ENCODE results near the gene RLN3. TPM values are rescaled to one million over a fixed set of nuclear protein-coding genes. Genes with fewer than 3 reads are reported as not detected.
"Not testable (repeated sequence)": the region's sequence is repeated elsewhere in the genome, so short reads cannot be mapped to it uniquely, and the experiment has no call there.

Gene RLN3
- total RNA-seq, 1 experiment from 2014 or later, result not detected

DNA sequence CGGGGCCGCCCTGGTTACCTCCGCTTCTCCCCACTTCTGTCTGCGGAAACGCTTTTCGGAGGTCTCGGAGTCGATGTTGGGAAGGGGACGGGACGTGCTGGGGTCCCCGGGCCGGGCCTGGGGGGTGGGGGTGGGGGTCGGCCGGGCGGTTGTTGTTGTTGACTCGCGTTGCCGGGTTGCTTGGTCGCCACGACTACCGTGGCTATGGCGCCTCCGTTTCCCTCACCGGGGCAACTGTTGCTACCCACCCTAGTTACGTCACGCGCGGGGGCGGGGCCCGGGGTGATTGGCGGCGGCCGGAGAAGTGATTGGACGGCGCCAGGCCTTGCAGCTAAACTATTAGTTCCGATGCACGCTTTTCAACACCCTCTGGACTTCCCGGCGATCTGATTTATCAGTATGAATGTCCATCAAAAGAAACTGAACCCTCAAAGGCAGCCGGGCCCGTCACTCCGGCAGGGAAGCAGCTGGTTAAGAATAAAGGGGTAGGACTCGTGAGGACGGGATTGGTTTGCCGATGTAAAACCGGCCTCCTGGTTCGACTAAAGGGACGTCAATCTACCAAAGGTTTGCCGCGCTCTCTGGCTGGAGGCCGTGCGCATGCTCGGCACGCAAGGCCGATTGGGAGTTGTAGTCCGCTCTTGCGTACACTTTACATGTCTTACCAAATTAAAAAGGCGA, 21.7 kb upstream of the RLN3 start, which contains the start of gene RFX1:
Gene RFX1, minus strand, starts transcription at position 236 of the 681 bp plus-strand sequence. CDS start 12,477 bp downstream, outside the sequence.
- peak; percentile 98 for DNase-seq (ENCODE audit: low read depth, low spot score)
- in situ Hi-C loops (cut with HindIII; ENCODE audit: low pct_unique_long_range_greater_than_20kb, low sequenced_read_pairs), result no loop called here

GRCh38 chr19:14006766-14007562, 21.0 kb upstream of the RLN3 start:
- no peak for DNase-seq (ENCODE audit: low read depth, low spot score)
- in situ Hi-C loops (cut with HindIII; ENCODE audit: low pct_unique_long_range_greater_than_20kb, low sequenced_read_pairs), result no loop called here

- no peak for DNase-seq (ENCODE audit: low read depth, low spot score)
- in situ Hi-C loops (cut with HindIII; ENCODE audit: low pct_unique_long_range_greater_than_20kb, low sequenced_read_pairs), result no loop called here
These were observed 15.5 kb upstream of the RLN3 start for GRCh38 chr19:14012378-14012915.

DNA sequence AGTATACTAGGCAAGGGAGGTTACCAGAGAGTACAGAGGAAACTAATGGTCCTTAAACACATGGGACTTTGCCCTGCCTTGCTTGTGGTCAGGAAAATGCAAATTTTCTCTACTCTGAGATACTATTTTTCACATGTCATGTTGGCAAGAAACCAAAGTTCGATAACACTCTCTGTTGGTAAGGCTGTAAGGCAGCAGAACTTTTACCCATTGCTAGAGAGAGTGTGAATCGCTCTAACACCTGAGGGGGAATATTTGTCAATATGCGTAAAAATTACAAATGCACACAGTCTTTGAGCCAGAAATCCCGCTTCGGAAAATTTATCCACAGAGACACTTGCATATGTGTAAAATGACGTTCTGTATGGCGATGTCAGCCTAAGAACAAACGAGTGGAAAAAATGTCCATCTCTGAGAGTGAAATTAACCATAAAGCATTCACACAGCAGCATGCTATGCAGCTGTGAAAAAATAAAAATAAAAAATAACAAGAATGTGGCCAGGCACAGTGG, 12.4 kb upstream of the RLN3 start:
- DNase-seq (ENCODE audit: low read depth, low spot score), result no peak
- in situ Hi-C loops (cut with HindIII; ENCODE audit: low pct_unique_long_range_greater_than_20kb, low sequenced_read_pairs), result no loop called here

DNA sequence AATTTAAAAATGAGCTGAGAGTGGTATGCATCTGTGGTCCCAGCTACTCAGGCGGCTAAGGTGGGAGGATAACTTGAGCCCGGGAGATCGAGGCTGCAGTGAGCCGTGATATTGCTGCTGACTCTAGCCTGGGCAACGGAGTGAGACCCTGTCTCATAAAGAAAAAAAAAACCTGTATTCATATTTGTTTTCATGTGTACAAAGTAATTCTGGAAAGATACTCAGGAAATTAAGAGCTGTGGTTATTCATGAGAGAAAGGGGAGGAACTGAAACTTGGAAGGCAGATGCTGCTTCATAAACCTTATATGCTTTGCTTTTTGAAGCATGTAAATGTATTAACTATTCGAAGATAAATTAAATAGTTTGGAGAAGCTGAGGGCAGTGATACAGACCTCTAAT, 8.8 kb upstream of the RLN3 start:
- no peak for DNase-seq (ENCODE audit: low read depth, low spot score)
- in situ Hi-C loops (cut with HindIII; ENCODE audit: low pct_unique_long_range_greater_than_20kb, low sequenced_read_pairs), result no loop called here

- DNase-seq (ENCODE audit: low read depth, low spot score); in situ Hi-C loops (cut with HindIII; ENCODE audit: low pct_unique_long_range_greater_than_20kb, low sequenced_read_pairs): not testable (repeated sequence)
These were observed 8.2 kb upstream of the RLN3 start for GRCh38 chr19:14019739-14020138.

DNA sequence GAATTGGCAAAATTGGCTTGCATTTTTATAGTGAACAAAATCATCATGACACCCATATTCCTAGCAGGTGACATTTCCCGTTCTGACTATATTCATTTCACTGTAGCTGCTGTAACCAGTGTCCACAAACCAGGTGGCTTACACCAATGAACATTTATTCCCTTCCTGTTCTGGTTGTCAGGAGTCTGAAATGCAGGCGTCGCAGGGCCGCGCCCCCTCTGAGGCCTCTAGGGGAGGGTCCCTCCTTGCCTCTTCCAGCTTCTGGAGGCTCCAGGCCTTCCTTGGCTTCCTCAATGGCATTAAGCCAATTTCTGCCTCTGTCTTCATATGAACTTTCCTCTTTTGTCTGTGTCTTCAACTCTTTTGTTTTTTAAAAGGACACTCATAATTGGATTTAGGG, 6.5 kb upstream of the RLN3 start:
- peak; percentile 3 for DNase-seq (ENCODE audit: low read depth, low spot score)
- in situ Hi-C loops (cut with HindIII; ENCODE audit: low pct_unique_long_range_greater_than_20kb, low sequenced_read_pairs), result no loop called here

GRCh38 chr19:14022469-14022868, 5.5 kb upstream of the RLN3 start:
- DNase-seq (ENCODE audit: low read depth, low spot score), result no peak
- in situ Hi-C loops (cut with HindIII; ENCODE audit: low pct_unique_long_range_greater_than_20kb, low sequenced_read_pairs), result no loop called here

DNA sequence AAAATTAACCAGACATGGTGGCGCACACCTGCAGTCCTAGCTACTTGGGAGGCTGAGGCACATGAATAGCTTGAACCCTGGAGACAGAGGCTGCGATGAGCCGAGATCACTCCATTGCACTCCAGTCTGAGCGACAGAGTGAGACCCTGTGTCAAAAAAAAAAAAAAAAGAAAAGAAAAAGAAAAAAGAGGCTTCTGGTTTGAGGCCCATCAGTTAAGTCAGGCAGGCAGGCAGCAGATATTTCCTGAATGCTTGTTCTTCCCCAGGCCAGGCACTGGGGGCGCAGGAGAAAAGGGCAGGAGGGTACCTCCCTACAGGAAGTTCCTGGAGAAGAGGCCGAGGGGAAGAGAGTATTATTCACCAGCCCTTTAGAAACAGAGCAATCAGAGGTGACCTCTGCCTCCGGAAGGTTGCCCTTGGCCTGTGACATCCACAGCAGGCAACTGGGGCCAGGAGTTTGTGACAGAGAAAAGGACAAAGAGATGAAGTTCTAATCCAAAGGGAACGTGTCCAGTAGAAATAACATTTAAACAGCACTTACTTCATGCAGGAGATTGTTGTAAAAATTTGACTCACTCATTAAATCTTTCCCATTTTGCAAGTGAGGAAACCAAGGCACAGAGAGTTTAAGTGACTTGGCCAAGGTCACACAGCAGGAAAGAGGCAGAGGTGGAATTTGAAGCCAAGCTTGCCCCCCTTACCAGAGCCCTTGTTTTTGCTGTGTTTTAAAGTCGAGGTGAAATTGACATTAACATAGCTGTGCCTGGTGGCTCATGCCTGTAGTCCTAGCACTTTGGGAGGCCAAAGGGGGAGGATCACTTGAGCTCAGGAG, 4.3 kb upstream of the RLN3 start:
- in situ Hi-C loops (cut with HindIII; ENCODE audit: low pct_unique_long_range_greater_than_20kb, low sequenced_read_pairs), result no loop called here
- peak; percentile 76 for DNase-seq (ENCODE audit: low read depth, low spot score)

GRCh38 chr19:14026652-14027192, 1.2 kb upstream of the RLN3 start:
- DNase-seq (ENCODE audit: low read depth, low spot score); in situ Hi-C loops (cut with HindIII; ENCODE audit: low pct_unique_long_range_greater_than_20kb, low sequenced_read_pairs): not testable (repeated sequence)

DNA sequence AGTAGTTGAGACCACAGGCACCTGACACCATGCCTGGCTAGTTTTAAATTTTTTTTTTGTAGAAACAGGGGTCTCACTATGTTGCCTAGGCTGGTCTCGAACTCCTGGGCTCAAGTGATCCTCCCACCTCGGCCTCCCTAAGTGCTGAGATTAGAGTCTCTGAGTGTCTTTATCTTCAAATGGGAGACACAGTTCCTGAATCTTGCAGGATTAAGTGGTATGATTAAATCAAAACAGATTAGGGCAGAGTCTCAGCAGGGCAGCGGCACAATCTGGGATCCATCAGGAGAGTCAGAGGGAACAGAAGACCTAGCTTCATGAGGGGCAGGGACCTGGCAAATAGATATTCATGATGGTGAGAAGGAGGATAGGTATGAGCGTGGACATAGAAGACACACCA, 953 bp downstream of the RLN3 start:
- in situ Hi-C loops (cut with HindIII; ENCODE audit: low pct_unique_long_range_greater_than_20kb, low sequenced_read_pairs), result no loop called here
- no peak for DNase-seq (ENCODE audit: low read depth, low spot score)

- in situ Hi-C loops (cut with HindIII; ENCODE audit: low pct_unique_long_range_greater_than_20kb, low sequenced_read_pairs), result no loop called here
These were observed 3.2 kb downstream of the RLN3 start for GRCh38 chr19:14030997-14031718.

DNA sequence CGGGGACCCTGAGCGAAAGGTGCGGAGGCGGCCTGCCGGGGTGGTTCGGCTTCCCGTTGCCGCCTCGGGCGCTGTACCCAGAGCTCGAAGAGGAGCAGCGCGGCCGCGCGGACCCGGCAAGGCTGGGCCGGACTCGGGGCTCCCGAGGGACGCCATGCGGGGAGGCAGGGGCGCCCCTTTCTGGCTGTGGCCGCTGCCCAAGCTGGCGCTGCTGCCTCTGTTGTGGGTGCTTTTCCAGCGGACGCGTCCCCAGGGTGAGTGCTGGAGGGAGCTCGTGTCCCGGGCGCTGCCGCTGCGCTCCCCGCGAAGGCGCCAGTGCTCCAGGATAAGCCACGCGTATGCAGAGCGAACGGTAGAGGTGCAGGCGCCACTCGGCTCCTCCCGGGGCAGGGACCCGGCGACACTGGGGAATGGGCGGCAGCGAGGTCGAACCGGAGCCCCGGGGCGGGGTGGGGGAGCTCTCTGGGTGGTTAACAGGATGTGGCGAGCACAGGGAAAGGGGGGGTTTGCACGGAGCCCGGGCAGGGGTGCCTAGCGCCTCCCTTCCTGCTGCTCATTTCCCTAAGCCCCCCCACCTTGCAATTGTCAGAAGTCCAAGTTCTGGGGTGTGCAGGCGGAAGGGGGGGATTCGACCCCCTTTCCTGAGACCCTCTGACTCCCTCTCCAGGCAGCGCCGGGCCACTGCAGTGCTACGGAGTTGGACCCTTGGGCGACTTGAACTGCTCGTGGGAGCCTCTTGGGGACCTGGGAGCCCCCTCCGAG, 4.0 kb downstream of the RLN3 start, which contains the start of gene IL27RA:
Gene IL27RA, plus strand, starts transcription at position 44 of the 762 bp plus-strand sequence. Its CDS starts 111 bp downstream, at position 155.
- in situ Hi-C loops (cut with HindIII; ENCODE audit: low pct_unique_long_range_greater_than_20kb, low sequenced_read_pairs), result no loop called here
- peak; percentile 53 for DNase-seq (ENCODE audit: low read depth, low spot score)

More at GRCh38 chr19:14030997-14031718, 3.2 kb downstream of the RLN3 start:
- DNase-seq (ENCODE audit: low read depth, low spot score), result no peak

DNA sequence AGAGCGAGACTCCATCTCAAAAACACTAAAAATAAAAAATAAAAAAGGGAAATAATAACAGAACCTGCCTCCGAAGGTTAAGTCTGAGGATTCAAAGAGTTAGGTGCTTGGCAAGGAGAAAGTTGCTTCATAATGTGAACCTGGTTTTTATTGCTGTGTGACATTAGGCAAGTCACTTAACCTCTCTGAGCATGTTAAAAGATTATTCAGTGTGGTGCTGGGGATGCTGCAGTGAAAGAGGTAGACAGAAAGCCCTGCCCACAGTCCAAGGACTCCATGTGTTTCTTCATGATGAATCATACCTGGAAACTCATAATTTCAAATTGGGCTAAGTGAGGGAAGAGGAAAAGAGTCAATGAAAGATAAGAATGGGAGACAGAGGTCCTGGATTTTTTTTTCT, 6.0 kb downstream of the RLN3 start:
- DNase-seq (ENCODE audit: low read depth, low spot score), result no peak
- in situ Hi-C loops (cut with HindIII; ENCODE audit: low pct_unique_long_range_greater_than_20kb, low sequenced_read_pairs), result no loop called here

DNA sequence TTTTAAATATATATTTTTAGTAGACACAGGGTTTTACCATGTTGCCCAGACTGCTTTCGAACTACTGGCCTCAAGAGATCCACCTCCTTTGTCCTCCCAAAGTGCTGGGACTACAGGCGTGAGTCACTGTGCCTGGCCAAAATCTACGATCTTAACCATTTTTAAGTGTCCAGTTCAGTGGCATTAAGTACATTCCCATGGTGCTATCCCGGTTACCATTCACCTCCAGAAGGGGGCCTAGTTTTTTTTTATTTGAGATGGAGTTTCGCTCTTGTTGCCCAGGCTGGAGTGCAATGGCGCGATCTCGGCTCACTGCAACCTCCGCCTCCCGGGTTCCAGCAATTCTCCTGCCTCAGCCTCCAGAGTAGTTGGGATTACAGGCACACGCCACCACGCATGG, 7.2 kb downstream of the RLN3 start:
- in situ Hi-C loops (cut with HindIII; ENCODE audit: low pct_unique_long_range_greater_than_20kb, low sequenced_read_pairs), result not testable (repeated sequence)

GRCh38 chr19:14035706-14036105, 7.8 kb downstream of the RLN3 start:
- no peak for DNase-seq (ENCODE audit: low read depth, low spot score)

More for the DNA sequence above, 7.2 kb downstream of the RLN3 start:
- peak; percentile 23 for DNase-seq (ENCODE audit: low read depth, low spot score)

More at GRCh38 chr19:14035706-14036105, 7.8 kb downstream of the RLN3 start:
- in situ Hi-C loops (cut with HindIII; ENCODE audit: low pct_unique_long_range_greater_than_20kb, low sequenced_read_pairs), result no loop called here

All from SK-MEL-5 (cell line).